HEK293 (cell line): ENCODE measurements around the gene CHORDC1.

Experiments used
- CTCF ChIA-PET: fragments of 350-600 bp; formaldehyde crosslinking; extraction: SDS; loops from one replicate; lab custom pipeline; 2021; ENCODE audit warnings: antibody characterized with exemption; lab: Yijun Ruan, JAX
- POLR2A ChIA-PET: fragments of 300-600 bp; formaldehyde crosslinking; extraction: SDS; loops from one replicate; lab custom pipeline; 2020; ENCODE audit warnings: antibody characterized with exemption, inconsistent platforms; lab: Yijun Ruan, JAX
- H3K27ac ChIP-seq: fragments of 200-500 bp; sonication (Bioruptor generic); 2 replicates; pipeline ENCODE4 v1.5.1; 2014; ENCODE audit warnings: low read depth, low read length, control low read depth, inconsistent platforms; ENCODE audit errors: extremely low read depth
- H3K36me3 ChIP-seq, 2 experiments: fragments of 200-500 bp in 1 of 2; sonication (Bioruptor generic) in 1 of 2; 1 replicate in 1 of 2; 2 replicates in 1 of 2; pipeline ENCODE4 v1.5.1; 2014 to 2017; ENCODE audit warnings: inconsistent platforms in 2 of 2, low read length in 2 of 2; ENCODE audit not compliant: control insufficient read depth in 2 of 2, insufficient read depth in 1 of 2
- H3K4me1 ChIP-seq: fragments of 200-500 bp; sonication (Bioruptor generic); 2 replicates; pipeline ENCODE4 v1.5.1; 2014; ENCODE audit warnings: mild to moderate bottlenecking, low read length, inconsistent platforms; ENCODE audit not compliant: control insufficient read depth, insufficient read depth
- H3K4me3 ChIP-seq: 2 replicates; pipeline ENCODE4 v1.5.1; 2011; ENCODE audit warnings: low read depth, mild to moderate bottlenecking, control low read depth, low read length, moderate library complexity
- H3K9me3 ChIP-seq: fragments of 200-500 bp; sonication (Bioruptor generic); 2 replicates; pipeline ENCODE4 v1.5.1; 2014; ENCODE audit warnings: low read depth, low read length, inconsistent platforms; ENCODE audit not compliant: control insufficient read depth, insufficient read depth
- KLF10 ChIP-seq: fragments of 450-650 bp; IDR thresholded peaks from 2 replicates; pipeline ENCODE4 v1.5.1; 2018; ENCODE audit warnings: missing biosample characterization, mild to moderate bottlenecking, missing genetic modification characterization
- OSR2 ChIP-seq: fragments of 450-650 bp; formaldehyde crosslinking; IDR thresholded peaks from 2 replicates; pipeline ENCODE4 v1.5.1; 2016; ENCODE audit warnings: missing biosample characterization, missing genetic modification characterization
- SCRT2 ChIP-seq: fragments of 450-650 bp; formaldehyde crosslinking; IDR thresholded peaks from 2 replicates; pipeline ENCODE4 v1.5.1; 2016; ENCODE audit warnings: missing biosample characterization, missing genetic modification characterization
- ZNF140 ChIP-seq: fragments of 450-650 bp; formaldehyde crosslinking; IDR thresholded peaks from 2 replicates; pipeline ENCODE4 v1.5.1; 2016; ENCODE audit warnings: missing biosample characterization, missing genetic modification characterization
- ZNF174 ChIP-seq: fragments of 450-650 bp; formaldehyde crosslinking; IDR thresholded peaks from 2 replicates; pipeline ENCODE4 v1.5.0; 2017; ENCODE audit warnings: missing biosample characterization, mild to moderate bottlenecking, missing genetic modification characterization
- ZNF184 ChIP-seq: fragments of 450-650 bp; IDR thresholded peaks from 2 replicates; pipeline ENCODE4 v1.5.1; 2018; ENCODE audit warnings: missing biosample characterization, mild to moderate bottlenecking, missing genetic modification characterization
- ZNF202 ChIP-seq: fragments of 450-650 bp; formaldehyde crosslinking; IDR thresholded peaks from 2 replicates; pipeline ENCODE4 v1.5.1; 2016; ENCODE audit warnings: missing biosample characterization, missing genetic modification characterization, borderline replicate concordance
- ZNF558 ChIP-seq: fragments of 450-650 bp; formaldehyde crosslinking; IDR thresholded peaks from 2 replicates; pipeline ENCODE4 v1.5.1; 2016; ENCODE audit warnings: missing biosample characterization, missing genetic modification characterization
- ZNF585B ChIP-seq: fragments of 450-650 bp; formaldehyde crosslinking; IDR thresholded peaks from 2 replicates; pipeline ENCODE4 v1.5.1; 2016; ENCODE audit warnings: missing biosample characterization, missing genetic modification characterization
- ZNF600 ChIP-seq: fragments of 450-650 bp; formaldehyde crosslinking; IDR thresholded peaks from 2 replicates; pipeline ENCODE4 v1.5.1; 2016; ENCODE audit warnings: missing biosample characterization, missing genetic modification characterization
- ZNF610 ChIP-seq: fragments of 450-650 bp; formaldehyde crosslinking; IDR thresholded peaks from 2 replicates; pipeline ENCODE4 v1.5.1; 2016; ENCODE audit warnings: missing biosample characterization, missing genetic modification characterization, borderline replicate concordance
- ZNF629 ChIP-seq: fragments of 450-650 bp; formaldehyde crosslinking; IDR thresholded peaks from 2 replicates; pipeline ENCODE4 v1.5.1; 2017; ENCODE audit warnings: missing biosample characterization, missing genetic modification characterization
- ZNF654 ChIP-seq: fragments of 450-650 bp; formaldehyde crosslinking; IDR thresholded peaks from 2 replicates; pipeline ENCODE4 v1.5.1; 2016; ENCODE audit warnings: low read depth, missing biosample characterization, missing genetic modification characterization
- ZNF791 ChIP-seq: fragments of 450-650 bp; formaldehyde crosslinking; IDR thresholded peaks from 2 replicates; pipeline ENCODE4 v1.5.1; 2016; ENCODE audit warnings: missing biosample characterization, missing genetic modification characterization
- TF ChIP-seq, protein P1 (sequence below): fragments of 450-650 bp; formaldehyde crosslinking; IDR thresholded peaks from 2 replicates; pipeline ENCODE4 v1.5.1; 2017; ENCODE audit warnings: missing biosample characterization, missing genetic modification characterization
- TF ChIP-seq, protein P2 (sequence below): fragments of 450-650 bp; formaldehyde crosslinking; IDR thresholded peaks from 2 replicates; pipeline ENCODE4 v1.5.1; 2017; ENCODE audit warnings: missing biosample characterization, missing genetic modification characterization
- TF ChIP-seq, protein P3 (sequence below): fragments of 450-650 bp; formaldehyde crosslinking; IDR thresholded peaks from 2 replicates; pipeline ENCODE4 v1.5.1; 2016; ENCODE audit warnings: missing biosample characterization, missing genetic modification characterization, low read depth
- TF ChIP-seq, protein P4 (sequence below): fragments of 450-650 bp; formaldehyde crosslinking; IDR thresholded peaks from 2 replicates; pipeline ENCODE4 v1.5.1; 2016; ENCODE audit warnings: missing biosample characterization, missing genetic modification characterization
- TF ChIP-seq, protein P5 (sequence below): fragments of 450-650 bp; formaldehyde crosslinking; IDR thresholded peaks from 2 replicates; pipeline ENCODE4 v1.5.1; 2016; ENCODE audit warnings: missing biosample characterization, missing genetic modification characterization
- TF ChIP-seq, protein P6 (sequence below): fragments of 450-650 bp; formaldehyde crosslinking; IDR thresholded peaks from 2 replicates; pipeline ENCODE4 v1.5.1; 2016; ENCODE audit warnings: missing biosample characterization, missing genetic modification characterization
- TF ChIP-seq, protein P7 (sequence below): fragments of 450-650 bp; formaldehyde crosslinking; IDR thresholded peaks from 2 replicates; pipeline ENCODE4 v1.5.1; 2017; ENCODE audit warnings: missing biosample characterization, missing genetic modification characterization
- TF ChIP-seq, protein P8 (sequence below): sonication (generic); formaldehyde crosslinking; IDR thresholded peaks from 2 replicates; pipeline ENCODE4 v1.8.1; 2022; ENCODE audit warnings: mild to moderate bottlenecking, moderate library complexity, missing genetic modification reagents

CHORDC1 gene

DNA sequence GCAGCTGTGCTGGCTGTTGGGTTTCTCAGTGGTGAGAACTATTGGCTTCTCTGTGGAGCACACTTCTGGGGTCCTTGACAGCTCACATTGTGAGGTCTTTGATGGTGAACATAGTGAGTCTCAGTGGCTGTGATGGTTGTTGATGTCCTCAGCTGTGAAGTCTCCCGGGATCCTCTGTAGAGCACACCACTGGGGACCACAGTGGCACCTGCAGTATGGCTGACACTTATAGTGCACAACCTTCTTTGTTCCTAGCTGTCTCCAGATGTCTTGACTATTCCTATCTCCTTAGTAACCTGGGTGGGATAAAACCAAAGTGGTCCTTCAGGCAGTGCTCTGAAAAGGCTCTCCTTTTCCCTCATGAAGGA lies 34.3 kb upstream of the CHORDC1 start (continued):
- no peak for TF ChIP-seq KLF10 (tag by site-specific recombination)
- TF ChIP-seq ZNF585B (tag by site-specific recombination), result no peak
- TF ChIP-seq ZNF629 (tag by site-specific recombination), result no peak
- TF ChIP-seq ZNF654 (tag by site-specific recombination), result no peak
- TF ChIP-seq, protein P1, sequence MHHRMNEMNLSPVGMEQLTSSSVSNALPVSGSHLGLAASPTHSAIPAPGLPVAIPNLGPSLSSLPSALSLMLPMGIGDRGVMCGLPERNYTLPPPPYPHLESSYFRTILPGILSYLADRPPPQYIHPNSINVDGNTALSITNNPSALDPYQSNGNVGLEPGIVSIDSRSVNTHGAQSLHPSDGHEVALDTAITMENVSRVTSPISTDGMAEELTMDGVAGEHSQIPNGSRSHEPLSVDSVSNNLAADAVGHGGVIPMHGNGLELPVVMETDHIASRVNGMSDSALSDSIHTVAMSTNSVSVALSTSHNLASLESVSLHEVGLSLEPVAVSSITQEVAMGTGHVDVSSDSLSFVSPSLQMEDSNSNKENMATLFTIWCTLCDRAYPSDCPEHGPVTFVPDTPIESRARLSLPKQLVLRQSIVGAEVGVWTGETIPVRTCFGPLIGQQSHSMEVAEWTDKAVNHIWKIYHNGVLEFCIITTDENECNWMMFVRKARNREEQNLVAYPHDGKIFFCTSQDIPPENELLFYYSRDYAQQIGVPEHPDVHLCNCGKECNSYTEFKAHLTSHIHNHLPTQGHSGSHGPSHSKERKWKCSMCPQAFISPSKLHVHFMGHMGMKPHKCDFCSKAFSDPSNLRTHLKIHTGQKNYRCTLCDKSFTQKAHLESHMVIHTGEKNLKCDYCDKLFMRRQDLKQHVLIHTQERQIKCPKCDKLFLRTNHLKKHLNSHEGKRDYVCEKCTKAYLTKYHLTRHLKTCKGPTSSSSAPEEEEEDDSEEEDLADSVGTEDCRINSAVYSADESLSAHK (tag by site-specific recombination), result no peak
- TF ChIP-seq, protein P2, sequence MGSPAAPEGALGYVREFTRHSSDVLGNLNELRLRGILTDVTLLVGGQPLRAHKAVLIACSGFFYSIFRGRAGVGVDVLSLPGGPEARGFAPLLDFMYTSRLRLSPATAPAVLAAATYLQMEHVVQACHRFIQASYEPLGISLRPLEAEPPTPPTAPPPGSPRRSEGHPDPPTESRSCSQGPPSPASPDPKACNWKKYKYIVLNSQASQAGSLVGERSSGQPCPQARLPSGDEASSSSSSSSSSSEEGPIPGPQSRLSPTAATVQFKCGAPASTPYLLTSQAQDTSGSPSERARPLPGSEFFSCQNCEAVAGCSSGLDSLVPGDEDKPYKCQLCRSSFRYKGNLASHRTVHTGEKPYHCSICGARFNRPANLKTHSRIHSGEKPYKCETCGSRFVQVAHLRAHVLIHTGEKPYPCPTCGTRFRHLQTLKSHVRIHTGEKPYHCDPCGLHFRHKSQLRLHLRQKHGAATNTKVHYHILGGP (tag by site-specific recombination), result no peak

DNA sequence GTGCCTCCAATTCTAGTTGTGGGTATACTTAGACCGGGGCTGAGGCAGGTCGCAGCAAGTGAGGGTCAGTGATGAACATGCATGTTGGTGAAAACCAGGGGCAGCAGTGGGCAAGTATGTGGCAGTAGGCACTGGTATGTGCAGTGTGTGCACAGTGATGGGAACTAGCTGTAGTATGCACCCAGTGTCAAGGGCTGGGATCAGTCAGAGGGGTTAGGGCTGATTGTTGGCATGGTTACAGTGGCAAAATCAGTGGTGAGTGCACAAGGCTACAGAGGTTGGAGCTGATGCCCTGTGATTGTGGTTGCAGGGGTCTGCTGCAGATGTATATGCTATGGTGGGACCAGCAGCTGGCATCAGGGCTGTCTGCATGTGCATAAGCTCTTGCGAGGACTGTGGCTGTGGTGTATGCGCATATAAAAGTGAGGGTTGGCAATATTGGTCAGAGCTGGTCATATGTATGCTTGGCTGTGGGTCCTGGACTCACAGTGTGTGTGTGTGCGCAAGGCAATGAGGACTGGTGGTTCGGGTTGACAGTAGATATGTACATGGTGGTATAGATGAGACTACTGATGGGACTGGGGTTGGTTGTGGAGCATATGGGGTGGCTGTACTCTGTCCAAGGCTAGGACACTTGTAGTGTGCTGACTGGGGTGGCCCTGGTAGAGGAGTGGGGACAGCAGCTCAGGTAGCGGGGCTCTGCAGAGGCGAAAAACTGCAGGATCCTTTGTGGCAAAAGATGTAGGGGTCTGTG lies 33.7 kb upstream of the CHORDC1 start:
- ChIA-PET CTCF (no interaction called here), POLR2A (no interaction called here)
- Histone ChIP-seq H3K4me3 (no peak overlapping the region), H3K36me3 (no peaks in the 10 kb centered on the region), H3K4me1 (no peaks in the 10 kb centered on the region), H3K27ac (no peak overlapping the region), H3K9me3 (no peaks in the 10 kb centered on the region)
- TF ChIP-seq, protein P3, sequence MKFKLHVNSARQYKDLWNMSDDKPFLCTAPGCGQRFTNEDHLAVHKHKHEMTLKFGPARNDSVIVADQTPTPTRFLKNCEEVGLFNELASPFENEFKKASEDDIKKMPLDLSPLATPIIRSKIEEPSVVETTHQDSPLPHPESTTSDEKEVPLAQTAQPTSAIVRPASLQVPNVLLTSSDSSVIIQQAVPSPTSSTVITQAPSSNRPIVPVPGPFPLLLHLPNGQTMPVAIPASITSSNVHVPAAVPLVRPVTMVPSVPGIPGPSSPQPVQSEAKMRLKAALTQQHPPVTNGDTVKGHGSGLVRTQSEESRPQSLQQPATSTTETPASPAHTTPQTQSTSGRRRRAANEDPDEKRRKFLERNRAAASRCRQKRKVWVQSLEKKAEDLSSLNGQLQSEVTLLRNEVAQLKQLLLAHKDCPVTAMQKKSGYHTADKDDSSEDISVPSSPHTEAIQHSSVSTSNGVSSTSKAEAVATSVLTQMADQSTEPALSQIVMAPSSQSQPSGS (tag by site-specific recombination), result no peak
- TF ChIP-seq ZNF600 (no peak), OSR2 (tag by site-specific recombination) (no peak), ZNF174 (tag by site-specific recombination) (no peak), ZNF140 (tag by site-specific recombination) (no peak), ZNF610 (no peak), SCRT2 (no peak), ZNF558 (tag by site-specific recombination) (no peak), ZNF791 (no peak), ZNF202 (no peak), ZNF184 (tag by site-specific recombination) (no peak)
- TF ChIP-seq, protein P4, sequence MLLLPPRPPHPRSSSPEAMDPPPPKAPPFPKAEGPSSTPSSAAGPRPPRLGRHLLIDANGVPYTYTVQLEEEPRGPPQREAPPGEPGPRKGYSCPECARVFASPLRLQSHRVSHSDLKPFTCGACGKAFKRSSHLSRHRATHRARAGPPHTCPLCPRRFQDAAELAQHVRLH (tag by site-specific recombination), result no peak
- TF ChIP-seq, protein P5, sequence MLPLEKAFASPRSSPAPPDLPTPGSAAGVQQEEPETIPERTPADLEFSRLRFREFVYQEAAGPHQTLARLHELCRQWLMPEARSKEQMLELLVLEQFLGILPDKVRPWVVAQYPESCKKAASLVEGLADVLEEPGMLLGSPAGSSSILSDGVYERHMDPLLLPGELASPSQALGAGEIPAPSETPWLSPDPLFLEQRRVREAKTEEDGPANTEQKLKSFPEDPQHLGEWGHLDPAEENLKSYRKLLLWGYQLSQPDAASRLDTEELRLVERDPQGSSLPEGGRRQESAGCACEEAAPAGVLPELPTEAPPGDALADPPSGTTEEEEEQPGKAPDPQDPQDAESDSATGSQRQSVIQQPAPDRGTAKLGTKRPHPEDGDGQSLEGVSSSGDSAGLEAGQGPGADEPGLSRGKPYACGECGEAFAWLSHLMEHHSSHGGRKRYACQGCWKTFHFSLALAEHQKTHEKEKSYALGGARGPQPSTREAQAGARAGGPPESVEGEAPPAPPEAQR (tag by site-specific recombination), result no peak
- TF ChIP-seq, protein P6, sequence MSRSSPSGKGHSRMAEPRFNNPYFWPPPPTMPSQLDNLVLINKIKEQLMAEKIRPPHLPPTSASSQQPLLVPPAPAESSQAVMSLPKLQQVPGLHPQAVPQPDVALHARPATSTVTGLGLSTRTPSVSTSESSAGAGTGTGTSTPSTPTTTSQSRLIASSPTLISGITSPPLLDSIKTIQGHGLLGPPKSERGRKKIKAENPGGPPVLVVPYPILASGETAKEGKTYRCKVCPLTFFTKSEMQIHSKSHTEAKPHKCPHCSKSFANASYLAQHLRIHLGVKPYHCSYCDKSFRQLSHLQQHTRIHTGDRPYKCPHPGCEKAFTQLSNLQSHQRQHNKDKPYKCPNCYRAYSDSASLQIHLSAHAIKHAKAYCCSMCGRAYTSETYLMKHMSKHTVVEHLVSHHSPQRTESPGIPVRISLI (tag by site-specific recombination), result no peak
- TF ChIP-seq, protein P7, sequence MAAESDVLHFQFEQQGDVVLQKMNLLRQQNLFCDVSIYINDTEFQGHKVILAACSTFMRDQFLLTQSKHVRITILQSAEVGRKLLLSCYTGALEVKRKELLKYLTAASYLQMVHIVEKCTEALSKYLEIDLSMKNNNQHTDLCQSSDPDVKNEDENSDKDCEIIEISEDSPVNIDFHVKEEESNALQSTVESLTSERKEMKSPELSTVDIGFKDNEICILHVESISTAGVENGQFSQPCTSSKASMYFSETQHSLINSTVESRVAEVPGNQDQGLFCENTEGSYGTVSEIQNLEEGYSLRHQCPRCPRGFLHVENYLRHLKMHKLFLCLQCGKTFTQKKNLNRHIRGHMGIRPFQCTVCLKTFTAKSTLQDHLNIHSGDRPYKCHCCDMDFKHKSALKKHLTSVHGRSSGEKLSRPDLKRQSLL (tag by site-specific recombination), result no peak
- TF ChIP-seq, protein P8, sequence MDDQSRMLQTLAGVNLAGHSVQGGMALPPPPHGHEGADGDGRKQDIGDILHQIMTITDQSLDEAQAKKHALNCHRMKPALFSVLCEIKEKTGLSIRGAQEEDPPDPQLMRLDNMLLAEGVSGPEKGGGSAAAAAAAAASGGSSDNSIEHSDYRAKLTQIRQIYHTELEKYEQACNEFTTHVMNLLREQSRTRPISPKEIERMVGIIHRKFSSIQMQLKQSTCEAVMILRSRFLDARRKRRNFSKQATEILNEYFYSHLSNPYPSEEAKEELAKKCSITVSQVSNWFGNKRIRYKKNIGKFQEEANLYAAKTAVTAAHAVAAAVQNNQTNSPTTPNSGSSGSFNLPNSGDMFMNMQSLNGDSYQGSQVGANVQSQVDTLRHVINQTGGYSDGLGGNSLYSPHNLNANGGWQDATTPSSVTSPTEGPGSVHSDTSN, result no peak
